Stomach (tissue), 4 donors: ENCODE data around the gene SH3PXD2A.

ENCODE experiments used
- EP300 ChIP-seq: sonication (generic); formaldehyde crosslinking; IDR thresholded peaks from one replicate; pipeline ENCODE4 v1.6.1; 2017; ENCODE audit warnings: antibody characterized with exemption
- TF ChIP-seq, protein P1 (sequence below), 7 experiments: fragments of 450-650 bp in 4 of 7; fragments of 200-600 bp in 3 of 7; sonication (generic) in 3 of 7; IDR thresholded peaks; one replicate each; pipeline ENCODE4 v1.5.1; 2016 to 2019; ENCODE audit warnings: antibody characterized with exemption in 7 of 7, control low read depth in 2 of 7, mild to moderate bottlenecking in 1 of 7

DNA sequence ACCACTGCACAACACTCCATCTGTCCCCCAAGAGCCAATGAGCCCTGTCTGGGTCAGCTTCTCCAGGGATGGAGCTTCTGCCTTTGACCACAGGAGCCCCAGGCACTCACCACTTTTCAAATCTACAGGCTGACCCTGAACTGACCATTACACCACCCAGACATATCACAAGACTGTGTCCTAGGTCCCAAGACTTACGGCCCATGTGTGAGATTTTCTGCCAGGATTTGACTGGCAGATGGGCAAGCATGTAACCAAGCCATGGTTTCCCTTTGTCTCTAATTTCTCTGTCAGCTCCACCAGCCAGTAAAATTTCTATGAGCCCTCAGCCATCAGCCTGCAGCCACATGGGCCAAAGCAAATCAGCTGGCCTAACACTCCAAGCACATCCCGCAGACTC lies 92.5 kb downstream of the SH3PXD2A start:
- TF ChIP-seq, protein P1, sequence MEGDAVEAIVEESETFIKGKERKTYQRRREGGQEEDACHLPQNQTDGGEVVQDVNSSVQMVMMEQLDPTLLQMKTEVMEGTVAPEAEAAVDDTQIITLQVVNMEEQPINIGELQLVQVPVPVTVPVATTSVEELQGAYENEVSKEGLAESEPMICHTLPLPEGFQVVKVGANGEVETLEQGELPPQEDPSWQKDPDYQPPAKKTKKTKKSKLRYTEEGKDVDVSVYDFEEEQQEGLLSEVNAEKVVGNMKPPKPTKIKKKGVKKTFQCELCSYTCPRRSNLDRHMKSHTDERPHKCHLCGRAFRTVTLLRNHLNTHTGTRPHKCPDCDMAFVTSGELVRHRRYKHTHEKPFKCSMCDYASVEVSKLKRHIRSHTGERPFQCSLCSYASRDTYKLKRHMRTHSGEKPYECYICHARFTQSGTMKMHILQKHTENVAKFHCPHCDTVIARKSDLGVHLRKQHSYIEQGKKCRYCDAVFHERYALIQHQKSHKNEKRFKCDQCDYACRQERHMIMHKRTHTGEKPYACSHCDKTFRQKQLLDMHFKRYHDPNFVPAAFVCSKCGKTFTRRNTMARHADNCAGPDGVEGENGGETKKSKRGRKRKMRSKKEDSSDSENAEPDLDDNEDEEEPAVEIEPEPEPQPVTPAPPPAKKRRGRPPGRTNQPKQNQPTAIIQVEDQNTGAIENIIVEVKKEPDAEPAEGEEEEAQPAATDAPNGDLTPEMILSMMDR (IDR thresholded peaks at IDR 0.05): no peak
- no peak for TF ChIP-seq EP300
